IMR-90 (cell line): ENCODE data around the gene MYO1D. TPM values are rescaled to one million over a fixed set of nuclear protein-coding genes. Genes with fewer than 3 reads are reported as not detected.

Source experiments
- ATAC-seq: fragments of 200-7000 bp; cut with Tn5 transposase; 2 replicates; pipeline ENCODE4 v1.9.1; 2020; ENCODE audit warnings: low read depth, mild to moderate bottlenecking, moderate library complexity
- BruUV-seq: library from RNA; stranded (reverse); fragments of 400-500 nt; replicated peaks from 2 replicates; lab custom pipeline; 2021; lab: Mats Ljungman, UMichigan
- CTCF ChIA-PET: fragments of 300-600 bp; formaldehyde crosslinking; extraction: SDS; loops from one replicate; lab custom pipeline; 2021; ENCODE audit warnings: antibody characterized with exemption; lab: Yijun Ruan, JAX
- POLR2A ChIA-PET: fragments of 300-600 bp; sonication (Branson Sonifier 250); formaldehyde crosslinking; loops from one replicate; lab custom pipeline; 2022; ENCODE audit warnings: antibody characterized with exemption; ENCODE audit not compliant: unreplicated experiment; lab: Charles Lee
- DNase-seq: peaks from one replicate; pipeline ENCODE4 v3.0.0; 2013
- H2AFZ ChIP-seq: replicated peaks from 2 replicates; pipeline ENCODE3; 2013; ENCODE audit warnings: low read length, mild to moderate bottlenecking; ENCODE audit not compliant: poor library complexity
- H2AK5ac ChIP-seq: 2 replicates; pipeline ENCODE4 v1.6.1; 2013; ENCODE audit warnings: low read depth, low read length, inconsistent platforms
- H2AK9ac ChIP-seq: replicated peaks from 2 replicates; pipeline ENCODE3; 2013; ENCODE audit warnings: mild to moderate bottlenecking, low read depth, low read length, moderate library complexity; ENCODE audit not compliant: poor library complexity
- H2BK120ac ChIP-seq: 2 replicates; pipeline ENCODE4 v1.6.1; 2013; ENCODE audit warnings: low read depth, low read length, inconsistent platforms
- H2BK15ac ChIP-seq: 3 replicates; pipeline ENCODE4 v1.6.1; 2013; ENCODE audit warnings: low read depth, low read length, inconsistent platforms
- H2BK20ac ChIP-seq: 2 replicates; pipeline ENCODE4 v1.6.1; 2013; ENCODE audit warnings: low read depth, mild to moderate bottlenecking, inconsistent platforms, low read length, moderate library complexity
- H2BK5ac ChIP-seq: 2 replicates; pipeline ENCODE4 v1.6.1; 2013; ENCODE audit warnings: mild to moderate bottlenecking, low read depth, low read length, inconsistent platforms; ENCODE audit not compliant: poor library complexity, severe bottlenecking
- H3K14ac ChIP-seq: replicated peaks from 2 replicates; pipeline ENCODE4 v1.6.1; 2013; ENCODE audit warnings: low read depth, low read length, inconsistent platforms
- H3K18ac ChIP-seq: 2 replicates; pipeline ENCODE4 v1.6.1; 2013; ENCODE audit warnings: low read depth, low read length, control low read depth
- H3K23ac ChIP-seq: 2 replicates; pipeline ENCODE4 v1.6.1; 2013; ENCODE audit warnings: low read depth, low read length, inconsistent platforms
- H3K27ac ChIP-seq: 2 replicates; pipeline ENCODE4 v1.5.1; 2013; ENCODE audit warnings: mild to moderate bottlenecking, control low read depth, low read length; ENCODE audit not compliant: insufficient read depth
- H3K27me3 ChIP-seq: 2 replicates; pipeline ENCODE4 v1.6.1; 2013; ENCODE audit warnings: low read length; ENCODE audit not compliant: control insufficient read depth, insufficient read depth
- H3K36me3 ChIP-seq: 2 replicates; pipeline ENCODE4 v1.6.1; 2013; ENCODE audit warnings: low read length, mixed read lengths; ENCODE audit not compliant: control insufficient read depth, insufficient read depth
- H3K4ac ChIP-seq: 2 replicates; pipeline ENCODE4 v1.6.1; 2013; ENCODE audit warnings: low read depth, low read length, inconsistent platforms
- H3K4me1 ChIP-seq: 2 replicates; pipeline ENCODE4 v1.6.1; 2013; ENCODE audit warnings: low read length, mixed read lengths; ENCODE audit not compliant: control insufficient read depth, insufficient read depth
- H3K4me2 ChIP-seq: 2 replicates; pipeline ENCODE4 v1.6.1; 2013; ENCODE audit warnings: low read depth, mild to moderate bottlenecking, control low read depth, low read length, moderate library complexity
- H3K4me3 ChIP-seq: 2 replicates; pipeline ENCODE4 v1.5.1; 2013; ENCODE audit warnings: low read depth, mild to moderate bottlenecking, control low read depth, low read length, moderate library complexity; ENCODE audit not compliant: insufficient read depth
- H3K56ac ChIP-seq: 2 replicates; pipeline ENCODE4 v1.6.1; 2013; ENCODE audit warnings: low read length, inconsistent platforms; ENCODE audit not compliant: insufficient read depth; ENCODE audit errors: extremely low read depth
- H3K79me1 ChIP-seq, 2 experiments: 2 replicates each; pipeline ENCODE4 v1.6.1; 2013; ENCODE audit warnings: low read length in 2 of 2, inconsistent platforms in 1 of 2, low read depth in 1 of 2
- H3K9ac ChIP-seq: 2 replicates; pipeline ENCODE4 v1.6.1; 2013; ENCODE audit warnings: low read depth, low read length, control low read depth
- H3K9me1 ChIP-seq: 2 replicates; pipeline ENCODE4 v1.6.1; 2013; ENCODE audit warnings: low read length, inconsistent platforms; ENCODE audit not compliant: insufficient read depth
- H3K9me3 ChIP-seq: 2 replicates; pipeline ENCODE4 v1.6.1; 2013; ENCODE audit warnings: low read length; ENCODE audit not compliant: control insufficient read depth, insufficient read depth
- H4K20me1 ChIP-seq: 2 replicates; pipeline ENCODE4 v1.6.1; 2013; ENCODE audit warnings: low read length, inconsistent platforms; ENCODE audit not compliant: insufficient read depth
- H4K5ac ChIP-seq: 2 replicates; pipeline ENCODE4 v1.6.1; 2013; ENCODE audit warnings: mild to moderate bottlenecking, low read depth, low read length, control low read depth
- H4K8ac ChIP-seq, 2 experiments: 2 replicates each; pipeline ENCODE4 v1.6.1; 2013; ENCODE audit warnings: low read depth in 2 of 2, low read length in 2 of 2, control low read depth in 1 of 2, inconsistent platforms in 1 of 2
- H4K91ac ChIP-seq: 2 replicates; pipeline ENCODE4 v1.6.1; 2013; ENCODE audit warnings: low read depth, low read length, inconsistent platforms; ENCODE audit not compliant: insufficient read depth
- NFE2L2 ChIP-seq: fragments of 150-350 bp; IDR thresholded peaks from 2 replicates; pipeline ENCODE4 v1.6.1; 2016; ENCODE audit warnings: low read depth, mild to moderate bottlenecking, low read length
- WGBS, 2 experiments: methylation state at CpG; one replicate each; pipeline versions ENCODE4 v1.1.5 to v1.1.7; 2013; ENCODE audit warnings: missing lambda C conversion rate in 2 of 2; ENCODE audit not compliant: insufficient read length in 1 of 2; ENCODE audit errors: extremely low coverage in 2 of 2; 5-methylcytosine and 5-hydroxymethylcytosine counted together
- dilution Hi-C: fragments of 300-500 bp; cut with HindIII; formaldehyde crosslinking; loops from one replicate; pipeline ENCODE4 v1.14.3; 2018; ENCODE audit warnings: low sequenced_read_pairs; ENCODE audit not compliant: unreplicated experiment
- in situ Hi-C: fragments of 300-500 bp; cut with MboI; formaldehyde crosslinking; loops from 3 replicates; pipeline ENCODE4 v1.14.3; 2019; ENCODE audit warnings: low sequenced_read_pairs, inconsistent platforms, mixed read lengths
- intact Hi-C: fragments of 100-400 bp; cut with micrococcal nuclease; formaldehyde crosslinking; loops from 2 replicates; pipeline ENCODE4 v1.10.0; 2022
- polyA plus RNA-seq, 3 experiments: library from polyadenylated mRNA; depleted of rRNA; stranded (reverse); fragments of >200 nt; gene quantifications; 2 replicates each; pipeline ENCODE4 v1.2.3, GENCODE V29; 2012; ENCODE audit warnings: low replicate concordance in 1 of 3
- total RNA-seq: library from RNA; depleted of rRNA; stranded (reverse); fragments of >200 nt; gene quantifications from 2 replicates; pipeline ENCODE4 v1.2.3, GENCODE V29; 2012
- TF ChIP-seq, protein P1 (sequence below): fragments of 150-350 bp; IDR thresholded peaks from 2 replicates; pipeline ENCODE4 v1.6.1; 2017; ENCODE audit warnings: mild to moderate bottlenecking, antibody characterized with exemption, low read length, low read depth

The MYO1D gene
- total and polyA plus RNA-seq, 2 of the 4 experiments (the other 2 are of a cell fraction): 0.63 to 0.90 TPM

DNA sequence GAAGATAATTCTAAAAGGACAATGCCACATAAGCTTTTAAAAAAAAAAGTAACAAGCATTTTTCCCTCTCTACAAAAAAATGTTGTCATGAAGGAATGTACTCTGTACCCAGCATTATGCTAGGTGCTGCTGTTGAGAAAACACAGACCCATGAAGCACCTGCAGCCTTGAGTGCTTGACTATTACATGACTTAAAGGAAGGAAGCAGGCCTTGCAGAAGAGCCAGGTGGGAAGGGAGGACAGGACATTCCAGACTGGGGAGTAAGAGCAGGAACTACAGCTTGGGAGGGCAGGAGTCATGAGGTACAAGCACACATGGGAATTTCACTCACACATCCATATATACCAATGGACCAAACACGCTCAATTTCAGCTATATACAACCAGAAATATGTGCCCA is 3.8 kb downstream of the MYO1D start:
- DNase-seq (no peak), ATAC-seq (no peak)
- H3K9ac ChIP-seq: no peak overlapping the region
- H3K9me3 ChIP-seq: no peaks in the 10 kb centered on the region
- in situ Hi-C loops: no loop called here
- no peak overlapping the region for H3K14ac ChIP-seq
- WGBS, 2 experiments: no CpG with 5 or more reads among the region's 1 CpG
- no peak overlapping the region for H4K91ac ChIP-seq
- H3K27me3 ChIP-seq: peaks cover 7% of the 10 kb centered on the region
- BruUV-seq: no TSS peak
- no peak overlapping the region for H3K4me3 ChIP-seq
- H4K20me1 ChIP-seq: no peaks in the 10 kb centered on the region
- no peak overlapping the region for H2BK20ac ChIP-seq
- no peaks in the 10 kb centered on the region for H3K36me3 ChIP-seq
- no peak overlapping the region for H2BK120ac ChIP-seq
- dilution Hi-C loops: no loop called here
- no peak overlapping the region for H2AFZ ChIP-seq
- no peak overlapping the region for H4K5ac ChIP-seq
- H3K4me1 ChIP-seq: peaks cover 2% of the 10 kb centered on the region
- ChIA-PET POLR2A (no interaction called here), CTCF (no interaction called here)
- H4K8ac ChIP-seq: no peak overlapping the region
- H2AK5ac ChIP-seq: no peak overlapping the region
- H2BK15ac ChIP-seq: no peak overlapping the region
- no peak overlapping the region for H3K56ac ChIP-seq
- H3K4ac ChIP-seq: no peak overlapping the region
- H3K9me1 ChIP-seq: no peaks in the 10 kb centered on the region
- H3K27ac ChIP-seq: no peak overlapping the region
- TF ChIP-seq, protein P1, sequence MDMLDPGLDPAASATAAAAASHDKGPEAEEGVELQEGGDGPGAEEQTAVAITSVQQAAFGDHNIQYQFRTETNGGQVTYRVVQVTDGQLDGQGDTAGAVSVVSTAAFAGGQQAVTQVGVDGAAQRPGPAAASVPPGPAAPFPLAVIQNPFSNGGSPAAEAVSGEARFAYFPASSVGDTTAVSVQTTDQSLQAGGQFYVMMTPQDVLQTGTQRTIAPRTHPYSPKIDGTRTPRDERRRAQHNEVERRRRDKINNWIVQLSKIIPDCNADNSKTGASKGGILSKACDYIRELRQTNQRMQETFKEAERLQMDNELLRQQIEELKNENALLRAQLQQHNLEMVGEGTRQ: no peak
- TF ChIP-seq NFE2L2: no peak
- intact Hi-C loops: no loop called here
- H3K23ac ChIP-seq: no peak overlapping the region
- H2BK5ac ChIP-seq: no peak overlapping the region
- no peak overlapping the region for H3K18ac ChIP-seq
- H3K4me2 ChIP-seq: no peak overlapping the region
- no peak overlapping the region for H2AK9ac ChIP-seq
- H3K79me1 ChIP-seq: no peaks in the 10 kb centered on the region
